ENCODE data around the gene U2SURP.

The U2SURP gene

GRCh38 chr3:142998439-142998838 lies 2.9 kb upstream of the U2SURP start:
- H3K4me3 ChIP-seq: no peak overlapping the region
- intact Hi-C loops (cut with DNase I; ENCODE audit: low total_unique reads): loop anchor here (5.0 kb wide), 1 partner anchor 411 kb away; no protein-coding TSS in a partner anchor
- no peak overlapping the region for H3K27ac ChIP-seq
- no peak for TF ChIP-seq CTCF (IDR thresholded peaks at IDR 0.05)
- peaks cover 0 to 22% (median 21%) of the 10 kb centered on the region in 4 donors for H3K4me1 ChIP-seq
- H3K36me3 ChIP-seq: no peaks in the 10 kb centered on the region
- no peak for DNase-seq
- no peaks in the 10 kb centered on the region for H3K9me3 ChIP-seq
- no peaks in the 10 kb centered on the region for H3K27me3 ChIP-seq

- Histone ChIP-seq H3K27me3 (no peaks in the 10 kb centered on the region), H3K4me3 (peak overlapping the region in 1 of 2 donors; percentile 71), H3K36me3 (no peaks in the 10 kb centered on the region), H3K9me3 (no peaks in the 10 kb centered on the region), H3K27ac (peak overlapping the region; percentile 90 to 93), H3K4me1 (peaks cover 0 to 36% (median 28%) of the 10 kb centered on the region in 4 donors)
- intact Hi-C loops (cut with DNase I; ENCODE audit: low total_unique reads): loop anchor here (5.0 kb wide), 1 partner anchor 413 kb away; no protein-coding TSS in a partner anchor
- DNase-seq: no peak
- TF ChIP-seq CTCF (IDR thresholded peaks at IDR 0.05): no peak
These were observed 1.5 kb upstream of the U2SURP start for GRCh38 chr3:142999881-143000280.

GRCh38 chr3:143000528-143000927 lies 842 bp upstream of the U2SURP start:
- H3K4me1 ChIP-seq: peaks cover 0 to 42% (median 32%) of the 10 kb centered on the region in 4 donors
- TF ChIP-seq CTCF (IDR thresholded peaks at IDR 0.05): no peak
- intact Hi-C loops (cut with DNase I; ENCODE audit: low total_unique reads): no loop called here
- no peaks in the 10 kb centered on the region for H3K9me3 ChIP-seq
- no peaks in the 10 kb centered on the region for H3K36me3 ChIP-seq
- peak overlapping the region; percentile 90 to 93 for H3K27ac ChIP-seq
- peak overlapping the region; percentile 71 to 93 for H3K4me3 ChIP-seq
- DNase-seq: no peak
- H3K27me3 ChIP-seq: no peaks in the 10 kb centered on the region

GRCh38 chr3:143001034-143001368 lies 369 bp upstream of the U2SURP start:
- TF ChIP-seq CTCF (IDR thresholded peaks at IDR 0.05): no peak
- Histone ChIP-seq H3K4me1 (peaks cover 0 to 45% (median 34%) of the 10 kb centered on the region in 4 donors), H3K4me3 (peak overlapping the region; percentile 71 to 93), H3K27me3 (no peaks in the 10 kb centered on the region), H3K9me3 (no peaks in the 10 kb centered on the region), H3K36me3 (no peaks in the 10 kb centered on the region), H3K27ac (peak overlapping the region; percentile 90 to 93)
- no peak for DNase-seq
- intact Hi-C loops (cut with DNase I; ENCODE audit: low total_unique reads): no loop called here

- Histone ChIP-seq H3K4me3 (peak overlapping the region; percentile 71 to 93), H3K27ac (peak overlapping the region; percentile 90 to 93), H3K36me3 (no peaks in the 10 kb centered on the region), H3K27me3 (no peaks in the 10 kb centered on the region), H3K9me3 (no peaks in the 10 kb centered on the region), H3K4me1 (peaks cover 0 to 50% (median 41%) of the 10 kb centered on the region in 4 donors)
- no peak for TF ChIP-seq CTCF (IDR thresholded peaks at IDR 0.05)
- no peak for DNase-seq
- intact Hi-C loops (cut with DNase I; ENCODE audit: low total_unique reads): no loop called here
These were observed 828 bp downstream of the U2SURP start for GRCh38 chr3:143002083-143002712.

All from tibial artery (tissue), 4 donors.